GM19351 (cell line): ENCODE measurements around the gene FAM216B.

Experiments used
- ATAC-seq: cut with Tn5 transposase; IDR thresholded peaks from one replicate; pipeline ENCODE4 v1.9.1; 2021; ENCODE audit warnings: mild to moderate bottlenecking, moderate library complexity; ENCODE audit not compliant: unreplicated experiment

The FAM216B gene

GRCh38 chr13:42821437-42821836 is 40.1 kb downstream of the FAM216B start:
- ATAC-seq, result no peak

GRCh38 chr13:42832341-42833096 is 51.1 kb downstream of the FAM216B start:
- ATAC-seq, result no peak

GRCh38 chr13:42834946-42835345 is 53.6 kb downstream of the FAM216B start:
- no peak for ATAC-seq

- ATAC-seq, result no peak
Observed at GRCh38 chr13:42836930-42837690, 55.7 kb downstream of the FAM216B start.
